Nephron (organoid): Measurements from ENCODE around the gene SNX11.

Experiments
- H3K27ac Mint-ChIP-seq, 3 experiments: 2 replicates each; pipeline ENCODE4 v1.8.0; 2020; ENCODE audit warnings: mixed read lengths in 3 of 3, mild to moderate bottlenecking in 2 of 3, moderate library complexity in 1 of 3
- H3K27me3 Mint-ChIP-seq: 2 replicates; pipeline ENCODE4 v1.8.0; 2021; ENCODE audit warnings: low read depth, mild to moderate bottlenecking, moderate library complexity, mixed read lengths
- H3K36me3 Mint-ChIP-seq: 2 replicates; pipeline ENCODE4 v1.8.0; 2020; ENCODE audit warnings: low read depth, mixed read lengths
- H3K4me1 Mint-ChIP-seq: 2 replicates; pipeline ENCODE4 v1.8.0; 2020; ENCODE audit warnings: mixed read lengths
- H3K4me3 Mint-ChIP-seq, 3 experiments: 2 replicates each; pipeline ENCODE4 v1.8.0; 2020; ENCODE audit warnings: mild to moderate bottlenecking in 3 of 3, mixed read lengths in 3 of 3, moderate library complexity in 2 of 3
- H3K9me3 Mint-ChIP-seq: 2 replicates; pipeline ENCODE4 v1.8.0; 2020; ENCODE audit warnings: mixed read lengths
- CTCF ChIP-seq, 3 experiments: fragments of 200-600 bp; sonication (generic); IDR thresholded peaks; one replicate each; pipeline ENCODE4 v1.5.0; 2021; ENCODE audit warnings: antibody characterized with exemption in 3 of 3; ENCODE audit not compliant: unreplicated experiment in 3 of 3

SNX11 gene

DNA sequence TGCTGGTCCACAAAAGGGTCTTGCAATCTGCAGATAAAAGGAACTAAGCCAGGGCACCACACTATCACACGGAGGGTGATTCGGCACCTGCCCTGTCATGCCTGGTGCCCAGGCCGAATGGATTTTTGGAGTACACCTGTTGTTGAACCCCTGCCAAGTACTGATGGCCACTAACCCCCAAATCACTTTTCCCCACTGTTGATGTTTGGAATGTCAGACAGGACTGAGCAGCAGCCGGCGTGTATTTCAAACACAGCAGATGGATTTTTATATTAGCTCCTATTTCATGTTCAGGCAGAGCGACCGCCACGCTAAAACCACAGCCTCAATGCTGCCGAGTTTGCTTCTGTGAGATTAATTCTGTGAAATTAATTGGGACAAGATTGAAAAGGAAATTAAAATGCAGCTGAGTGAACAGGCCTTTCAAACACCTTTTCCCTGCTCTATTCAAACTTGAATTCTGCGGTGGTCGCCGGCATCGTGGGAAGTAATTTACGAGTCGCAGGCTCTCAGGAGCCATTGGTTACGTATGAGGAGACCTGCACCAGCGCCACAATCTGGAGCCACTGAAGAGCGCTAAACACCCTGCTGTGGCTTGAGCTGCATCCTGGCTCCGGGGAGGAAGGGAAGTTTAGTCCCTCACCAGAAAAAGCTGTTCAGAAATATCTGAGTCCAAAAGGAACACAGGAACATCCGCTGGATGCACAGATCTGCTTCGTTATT, 48.5 kb downstream of the SNX11 start:
- Mint-ChIP-seq H3K4me1 (peaks cover 48% of the 10 kb centered on the region), H3K4me3 (peak overlapping the region in 2 of 3 experiments; percentile 32 to 46), H3K27ac (peak overlapping the region; percentile 29 to 76 (median 66)), H3K36me3 (no peaks in the 10 kb centered on the region), H3K27me3 (peaks cover 34% of the 10 kb centered on the region), H3K9me3 (no peaks in the 10 kb centered on the region)
- no peak for TF ChIP-seq CTCF (IDR thresholded peaks at IDR 0.05; ENCODE audit: unreplicated experiment in 3 of 3)

DNA sequence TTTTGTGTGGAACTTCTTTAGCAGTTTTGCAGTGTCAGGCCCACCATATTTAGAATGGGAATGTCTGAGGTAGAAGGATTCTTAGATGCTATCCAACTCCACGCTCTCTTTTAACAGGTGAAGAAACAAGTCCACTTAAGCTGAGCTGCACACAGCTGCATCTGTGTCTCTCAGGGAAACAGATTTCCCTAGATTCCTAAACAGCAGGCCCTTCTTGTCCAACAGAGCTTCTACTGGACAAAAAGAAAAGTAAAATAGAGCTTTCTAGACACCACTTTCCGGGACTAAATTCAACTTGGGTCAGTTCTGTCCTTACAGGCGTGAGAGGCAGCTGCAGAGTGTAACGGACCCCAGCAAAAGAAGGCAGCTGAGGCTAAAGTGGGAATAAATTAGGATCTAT, 51.7 kb downstream of the SNX11 start:
- Mint-ChIP-seq H3K4me1 (peaks cover 44% of the 10 kb centered on the region), H3K36me3 (no peaks in the 10 kb centered on the region), H3K27me3 (peaks cover 7% of the 10 kb centered on the region), H3K4me3 (no peak overlapping the region), H3K27ac (peak overlapping the region; percentile 67 to 95 (median 83)), H3K9me3 (no peaks in the 10 kb centered on the region)
- no peak for TF ChIP-seq CTCF (IDR thresholded peaks at IDR 0.05; ENCODE audit: unreplicated experiment in 3 of 3)

GRCh38 chr17:48160177-48161081, 52.9 kb downstream of the SNX11 start:
- Mint-ChIP-seq H3K27me3 (peaks cover 14% of the 10 kb centered on the region), H3K4me1 (peaks cover 43% of the 10 kb centered on the region), H3K4me3 (no peak overlapping the region), H3K27ac (peak overlapping the region; percentile 56 to 83 (median 67)), H3K36me3 (no peaks in the 10 kb centered on the region), H3K9me3 (no peaks in the 10 kb centered on the region)
- no peak for TF ChIP-seq CTCF (IDR thresholded peaks at IDR 0.05; ENCODE audit: unreplicated experiment in 3 of 3)

DNA sequence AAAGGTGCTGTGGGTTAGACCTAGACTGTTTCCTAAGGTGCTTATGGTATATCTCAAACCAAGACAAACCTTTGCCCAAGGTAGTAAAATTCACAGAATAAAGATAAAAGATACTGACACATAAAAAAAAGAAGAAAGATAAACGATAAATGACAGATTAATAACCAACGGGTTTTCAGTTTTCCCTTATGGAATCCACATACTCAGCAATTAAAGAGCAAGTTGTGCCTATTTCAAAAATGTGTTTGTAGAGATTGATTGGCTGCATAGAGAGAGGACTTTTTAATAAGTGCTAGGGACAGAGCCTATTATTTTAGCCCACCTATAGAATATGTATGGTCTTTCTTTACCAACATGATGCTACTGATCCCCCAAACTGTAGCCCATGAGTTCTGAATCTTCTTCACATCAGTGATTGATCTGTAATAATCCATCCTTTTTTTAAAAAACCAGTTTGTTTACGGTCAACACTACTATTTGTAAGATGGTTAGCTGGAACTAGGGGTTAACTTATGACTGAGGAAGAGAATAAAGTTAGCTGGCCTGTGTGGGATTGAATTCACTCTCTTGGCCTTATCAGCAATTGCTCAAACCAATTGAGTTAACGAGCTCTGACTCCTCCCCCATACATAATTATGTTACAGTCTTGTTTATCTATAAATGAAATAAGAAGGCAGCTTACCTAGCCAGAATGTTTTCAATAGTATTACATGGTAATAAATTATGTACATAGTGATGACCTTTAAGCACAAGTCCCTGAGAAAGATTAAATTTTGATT, 53.8 kb downstream of the SNX11 start:
- no peaks in the 10 kb centered on the region for H3K36me3 Mint-ChIP-seq
- no peak for TF ChIP-seq CTCF (IDR thresholded peaks at IDR 0.05; ENCODE audit: unreplicated experiment in 3 of 3)
- peaks cover 15% of the 10 kb centered on the region for H3K27me3 Mint-ChIP-seq
- no peak overlapping the region for H3K4me3 Mint-ChIP-seq
- H3K27ac Mint-ChIP-seq = peak overlapping the region; percentile 56 to 72 (median 66)
- peaks cover 36% of the 10 kb centered on the region for H3K4me1 Mint-ChIP-seq
- no peaks in the 10 kb centered on the region for H3K9me3 Mint-ChIP-seq

GRCh38 chr17:48162306-48162934, 54.9 kb downstream of the SNX11 start:
- Mint-ChIP-seq H3K4me3 (no peak overlapping the region), H3K4me1 (peaks cover 31% of the 10 kb centered on the region), H3K27ac (peak overlapping the region; percentile 77 to 94 (median 90)), H3K9me3 (no peaks in the 10 kb centered on the region), H3K36me3 (no peaks in the 10 kb centered on the region), H3K27me3 (peaks cover 19% of the 10 kb centered on the region)
- TF ChIP-seq CTCF (IDR thresholded peaks at IDR 0.05; ENCODE audit: unreplicated experiment in 3 of 3) = no peak
